ENCODE results near the gene CLDND2.

DNA sequence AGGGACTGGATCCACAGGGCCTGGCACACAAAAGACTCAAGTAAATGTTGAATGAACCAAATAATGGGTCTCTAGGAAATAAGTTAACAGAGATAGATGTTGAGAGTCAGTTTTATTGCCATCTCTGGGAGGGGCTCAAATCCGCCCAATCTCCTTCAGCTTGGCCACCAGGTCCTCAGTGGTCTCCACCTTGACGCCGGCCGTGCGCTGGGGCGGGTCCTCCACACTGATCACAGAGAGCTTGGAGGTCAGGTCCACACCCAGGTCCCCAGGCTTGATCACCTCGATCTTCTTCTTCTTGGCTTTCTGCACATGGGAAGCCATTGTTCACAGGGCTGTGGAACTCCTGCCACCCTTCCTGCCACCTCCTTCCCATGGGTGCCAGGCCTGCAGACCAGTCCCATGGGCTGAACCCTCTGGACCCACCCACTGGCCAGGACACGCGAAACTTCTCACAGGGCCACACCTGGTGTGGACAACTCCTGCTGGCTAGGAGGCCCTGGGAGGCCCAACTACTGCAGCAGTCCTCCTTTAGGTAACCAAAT, 23.7 kb downstream of the CLDND2 start:
- TF ChIP-seq, protein P1, sequence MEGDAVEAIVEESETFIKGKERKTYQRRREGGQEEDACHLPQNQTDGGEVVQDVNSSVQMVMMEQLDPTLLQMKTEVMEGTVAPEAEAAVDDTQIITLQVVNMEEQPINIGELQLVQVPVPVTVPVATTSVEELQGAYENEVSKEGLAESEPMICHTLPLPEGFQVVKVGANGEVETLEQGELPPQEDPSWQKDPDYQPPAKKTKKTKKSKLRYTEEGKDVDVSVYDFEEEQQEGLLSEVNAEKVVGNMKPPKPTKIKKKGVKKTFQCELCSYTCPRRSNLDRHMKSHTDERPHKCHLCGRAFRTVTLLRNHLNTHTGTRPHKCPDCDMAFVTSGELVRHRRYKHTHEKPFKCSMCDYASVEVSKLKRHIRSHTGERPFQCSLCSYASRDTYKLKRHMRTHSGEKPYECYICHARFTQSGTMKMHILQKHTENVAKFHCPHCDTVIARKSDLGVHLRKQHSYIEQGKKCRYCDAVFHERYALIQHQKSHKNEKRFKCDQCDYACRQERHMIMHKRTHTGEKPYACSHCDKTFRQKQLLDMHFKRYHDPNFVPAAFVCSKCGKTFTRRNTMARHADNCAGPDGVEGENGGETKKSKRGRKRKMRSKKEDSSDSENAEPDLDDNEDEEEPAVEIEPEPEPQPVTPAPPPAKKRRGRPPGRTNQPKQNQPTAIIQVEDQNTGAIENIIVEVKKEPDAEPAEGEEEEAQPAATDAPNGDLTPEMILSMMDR (IDR thresholded peaks at IDR 0.05; ENCODE audit: poor library complexity), result no peak
- TF ChIP-seq EZH2 (IDR thresholded peaks at IDR 0.05; ENCODE audit: borderline replicate concordance), result no peak

All from hepatocyte (in vitro differentiated cells).